ENCODE data around the gene EHMT1. TPM values are rescaled to one million over a fixed set of nuclear protein-coding genes. Genes with fewer than 3 reads are reported as not detected.

EHMT1 gene
- total and polyA plus RNA-seq, 8 donors: 29.9 to 51.1 (median 32.6) TPM

GRCh38 chr9:137663584-137663983, 44.8 kb downstream of the EHMT1 start:
- Histone ChIP-seq H3K27ac (no peak overlapping the region), H3K27me3 (no peaks in the 10 kb centered on the region)
- no peak for DNase-seq

GRCh38 chr9:137664676-137665075, 45.9 kb downstream of the EHMT1 start:
- Histone ChIP-seq H3K4me3 (no peak overlapping the region), H3K9me3 (no peaks in the 10 kb centered on the region), H3K27me3 (no peaks in the 10 kb centered on the region), H3K27ac (no peak overlapping the region), H3K4me1 (peaks cover 0 to 5% (median 0%) of the 10 kb centered on the region in 3 donors), H3K36me3 (no peaks in the 10 kb centered on the region)
- WGBS, 2 donors: 46 to 52% methylated on average over 7 of the region's 7 CpGs
- no peak for DNase-seq
- ATAC-seq: peak in 3 of 4 donors; percentile 17 to 66 (median 22)
- TF ChIP-seq, protein P1, sequence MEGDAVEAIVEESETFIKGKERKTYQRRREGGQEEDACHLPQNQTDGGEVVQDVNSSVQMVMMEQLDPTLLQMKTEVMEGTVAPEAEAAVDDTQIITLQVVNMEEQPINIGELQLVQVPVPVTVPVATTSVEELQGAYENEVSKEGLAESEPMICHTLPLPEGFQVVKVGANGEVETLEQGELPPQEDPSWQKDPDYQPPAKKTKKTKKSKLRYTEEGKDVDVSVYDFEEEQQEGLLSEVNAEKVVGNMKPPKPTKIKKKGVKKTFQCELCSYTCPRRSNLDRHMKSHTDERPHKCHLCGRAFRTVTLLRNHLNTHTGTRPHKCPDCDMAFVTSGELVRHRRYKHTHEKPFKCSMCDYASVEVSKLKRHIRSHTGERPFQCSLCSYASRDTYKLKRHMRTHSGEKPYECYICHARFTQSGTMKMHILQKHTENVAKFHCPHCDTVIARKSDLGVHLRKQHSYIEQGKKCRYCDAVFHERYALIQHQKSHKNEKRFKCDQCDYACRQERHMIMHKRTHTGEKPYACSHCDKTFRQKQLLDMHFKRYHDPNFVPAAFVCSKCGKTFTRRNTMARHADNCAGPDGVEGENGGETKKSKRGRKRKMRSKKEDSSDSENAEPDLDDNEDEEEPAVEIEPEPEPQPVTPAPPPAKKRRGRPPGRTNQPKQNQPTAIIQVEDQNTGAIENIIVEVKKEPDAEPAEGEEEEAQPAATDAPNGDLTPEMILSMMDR (IDR thresholded peaks at IDR 0.05): no peak
- intact Hi-C loops (cut with DNase I): no loop called here
- no peak for FAIRE-seq

More at GRCh38 chr9:137663584-137663983, 44.8 kb downstream of the EHMT1 start:
- no peaks in the 10 kb centered on the region for H3K9me3 ChIP-seq
- peaks cover 0 to 5% (median 0%) of the 10 kb centered on the region in 3 donors for H3K4me1 ChIP-seq
- no peaks in the 10 kb centered on the region for H3K36me3 ChIP-seq
- FAIRE-seq (no peak), ATAC-seq (no peak)
- H3K4me3 ChIP-seq: no peak overlapping the region
- intact Hi-C loops (cut with DNase I): no loop called here
- TF ChIP-seq, protein P1 (IDR thresholded peaks at IDR 0.05): no peak
- 87% methylated on average over 4 of the region's 4 CpGs for whole genome bisulfite sequencing, 2 donors

GRCh38 chr9:137665226-137665625, 46.4 kb downstream of the EHMT1 start:
- TF ChIP-seq, protein P1 (IDR thresholded peaks at IDR 0.05): no peak
- H3K4me3 ChIP-seq: no peak overlapping the region
- ATAC-seq (no peak), FAIRE-seq (no peak), DNase-seq (no peak)
- 93 to 94% methylated on average over 7 of the region's 7 CpGs for WGBS, 2 donors
- H3K36me3 ChIP-seq: no peaks in the 10 kb centered on the region
- intact Hi-C loops (cut with DNase I): no loop called here
- H3K27me3 ChIP-seq: no peaks in the 10 kb centered on the region
- no peaks in the 10 kb centered on the region for H3K9me3 ChIP-seq
- H3K27ac ChIP-seq: no peak overlapping the region
- peaks cover 0 to 5% (median under 1%) of the 10 kb centered on the region in 3 donors for H3K4me1 ChIP-seq

DNA sequence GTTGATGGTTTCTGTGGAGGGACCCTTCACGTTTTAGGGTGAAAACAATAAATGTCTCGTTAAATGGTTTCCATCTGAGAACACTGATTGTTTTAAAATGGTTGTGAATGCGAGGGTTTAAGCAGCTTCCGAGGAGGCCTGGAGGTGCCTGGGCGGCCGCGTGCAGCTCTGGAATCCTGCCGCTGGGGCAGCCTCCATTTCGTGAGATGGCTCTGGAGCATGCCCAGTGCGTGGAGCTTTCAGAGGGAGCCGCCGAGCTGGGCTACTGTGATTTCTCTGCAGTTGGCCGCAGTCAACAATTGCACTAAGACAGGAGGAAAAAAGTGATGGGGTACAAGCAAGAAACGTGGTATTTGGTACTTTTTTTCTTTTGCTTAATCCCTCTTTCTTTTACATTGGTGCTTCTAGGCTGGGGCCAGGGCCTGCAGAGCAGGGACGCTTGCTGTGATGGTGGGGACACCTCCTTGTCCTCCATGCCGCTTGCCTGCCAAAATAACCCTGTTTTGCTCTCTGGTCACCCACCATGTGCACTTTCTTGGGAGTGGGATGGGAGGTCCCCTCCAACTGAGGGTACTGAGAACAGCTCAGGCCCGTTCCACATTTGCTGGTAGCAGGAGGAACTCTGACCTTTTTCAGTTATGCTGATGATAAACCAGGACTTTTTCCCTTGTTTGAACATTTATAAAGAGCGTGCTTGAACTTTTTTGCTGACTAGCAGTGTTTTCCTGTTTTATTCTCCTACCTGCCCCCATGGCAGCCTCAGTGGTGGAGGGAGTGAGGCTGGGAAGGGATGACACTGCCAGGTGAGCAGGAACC, 47.1 kb downstream of the EHMT1 start:
- Histone ChIP-seq H3K27ac (no peak overlapping the region), H3K27me3 (no peaks in the 10 kb centered on the region), H3K4me3 (no peak overlapping the region), H3K9me3 (no peaks in the 10 kb centered on the region), H3K36me3 (no peaks in the 10 kb centered on the region), H3K4me1 (peaks cover 0 to 5% (median 4%) of the 10 kb centered on the region in 3 donors)
- DNase-seq (no peak), FAIRE-seq (no peak), ATAC-seq (no peak)
- TF ChIP-seq, protein P1 (IDR thresholded peaks at IDR 0.05): no peak
- intact Hi-C loops (cut with DNase I): no loop called here
- WGBS, 2 donors: 87 to 93% methylated on average over 18 of the region's 18 CpGs

- DNase-seq (peak in 2 of 6 donors; percentile 55 to 69), ATAC-seq (no peak), FAIRE-seq (no peak)
- 43 to 51% methylated on average over 8 of the region's 8 CpGs for WGBS, 2 donors
- no peaks in the 10 kb centered on the region for H3K36me3 ChIP-seq
- H3K4me3 ChIP-seq: no peak overlapping the region
- intact Hi-C loops (cut with DNase I): no loop called here
- H3K27me3 ChIP-seq: no peaks in the 10 kb centered on the region
- H3K9me3 ChIP-seq: no peaks in the 10 kb centered on the region
- H3K4me1 ChIP-seq: peaks cover 0 to 5% (median 4%) of the 10 kb centered on the region in 3 donors
- no peak overlapping the region for H3K27ac ChIP-seq
- TF ChIP-seq, protein P1 (IDR thresholded peaks at IDR 0.05): no peak
These were observed 47.7 kb downstream of the EHMT1 start for GRCh38 chr9:137666513-137666822.
